IMR-90 (cell line): Measurements from ENCODE around the gene LAMA2. TPM values are rescaled to one million over a fixed set of nuclear protein-coding genes. Genes with fewer than 3 reads are reported as not detected.

Experiments used
- ATAC-seq: fragments of 200-7000 bp; cut with Tn5 transposase; 2 replicates; pipeline ENCODE4 v1.9.1; 2020; ENCODE audit warnings: low read depth, mild to moderate bottlenecking, moderate library complexity
- BruUV-seq: library from RNA; stranded (reverse); fragments of 400-500 nt; replicated peaks from 2 replicates; lab custom pipeline; 2021; lab: Mats Ljungman, UMichigan
- CTCF ChIA-PET: fragments of 300-600 bp; formaldehyde crosslinking; extraction: SDS; loops from one replicate; lab custom pipeline; 2021; ENCODE audit warnings: antibody characterized with exemption; lab: Yijun Ruan, JAX
- POLR2A ChIA-PET: fragments of 300-600 bp; sonication (Branson Sonifier 250); formaldehyde crosslinking; loops from one replicate; lab custom pipeline; 2022; ENCODE audit warnings: antibody characterized with exemption; ENCODE audit not compliant: unreplicated experiment; lab: Charles Lee
- DNase-seq: peaks from one replicate; pipeline ENCODE4 v3.0.0; 2013
- H2AFZ ChIP-seq: replicated peaks from 2 replicates; pipeline ENCODE3; 2013; ENCODE audit warnings: low read length, mild to moderate bottlenecking; ENCODE audit not compliant: poor library complexity
- H2AK5ac ChIP-seq: 2 replicates; pipeline ENCODE4 v1.6.1; 2013; ENCODE audit warnings: low read depth, low read length, inconsistent platforms
- H2AK9ac ChIP-seq: replicated peaks from 2 replicates; pipeline ENCODE3; 2013; ENCODE audit warnings: mild to moderate bottlenecking, low read depth, low read length, moderate library complexity; ENCODE audit not compliant: poor library complexity
- H2BK120ac ChIP-seq: 2 replicates; pipeline ENCODE4 v1.6.1; 2013; ENCODE audit warnings: low read depth, low read length, inconsistent platforms
- H2BK15ac ChIP-seq: 3 replicates; pipeline ENCODE4 v1.6.1; 2013; ENCODE audit warnings: low read depth, low read length, inconsistent platforms
- H2BK20ac ChIP-seq: 2 replicates; pipeline ENCODE4 v1.6.1; 2013; ENCODE audit warnings: low read depth, mild to moderate bottlenecking, inconsistent platforms, low read length, moderate library complexity
- H2BK5ac ChIP-seq: 2 replicates; pipeline ENCODE4 v1.6.1; 2013; ENCODE audit warnings: mild to moderate bottlenecking, low read depth, low read length, inconsistent platforms; ENCODE audit not compliant: poor library complexity, severe bottlenecking
- H3K14ac ChIP-seq: replicated peaks from 2 replicates; pipeline ENCODE4 v1.6.1; 2013; ENCODE audit warnings: low read depth, low read length, inconsistent platforms
- H3K18ac ChIP-seq: 2 replicates; pipeline ENCODE4 v1.6.1; 2013; ENCODE audit warnings: low read depth, low read length, control low read depth
- H3K23ac ChIP-seq: 2 replicates; pipeline ENCODE4 v1.6.1; 2013; ENCODE audit warnings: low read depth, low read length, inconsistent platforms
- H3K27ac ChIP-seq: 2 replicates; pipeline ENCODE4 v1.5.1; 2013; ENCODE audit warnings: mild to moderate bottlenecking, control low read depth, low read length; ENCODE audit not compliant: insufficient read depth
- H3K27me3 ChIP-seq: 2 replicates; pipeline ENCODE4 v1.6.1; 2013; ENCODE audit warnings: low read length; ENCODE audit not compliant: control insufficient read depth, insufficient read depth
- H3K36me3 ChIP-seq: 2 replicates; pipeline ENCODE4 v1.6.1; 2013; ENCODE audit warnings: low read length, mixed read lengths; ENCODE audit not compliant: control insufficient read depth, insufficient read depth
- H3K4ac ChIP-seq: 2 replicates; pipeline ENCODE4 v1.6.1; 2013; ENCODE audit warnings: low read depth, low read length, inconsistent platforms
- H3K4me1 ChIP-seq: 2 replicates; pipeline ENCODE4 v1.6.1; 2013; ENCODE audit warnings: low read length, mixed read lengths; ENCODE audit not compliant: control insufficient read depth, insufficient read depth
- H3K4me2 ChIP-seq: 2 replicates; pipeline ENCODE4 v1.6.1; 2013; ENCODE audit warnings: low read depth, mild to moderate bottlenecking, control low read depth, low read length, moderate library complexity
- H3K4me3 ChIP-seq: 2 replicates; pipeline ENCODE4 v1.5.1; 2013; ENCODE audit warnings: low read depth, mild to moderate bottlenecking, control low read depth, low read length, moderate library complexity; ENCODE audit not compliant: insufficient read depth
- H3K56ac ChIP-seq: 2 replicates; pipeline ENCODE4 v1.6.1; 2013; ENCODE audit warnings: low read length, inconsistent platforms; ENCODE audit not compliant: insufficient read depth; ENCODE audit errors: extremely low read depth
- H3K79me1 ChIP-seq, 2 experiments: 2 replicates each; pipeline ENCODE4 v1.6.1; 2013; ENCODE audit warnings: low read length in 2 of 2, inconsistent platforms in 1 of 2, low read depth in 1 of 2
- H3K9ac ChIP-seq: 2 replicates; pipeline ENCODE4 v1.6.1; 2013; ENCODE audit warnings: low read depth, low read length, control low read depth
- H3K9me1 ChIP-seq: 2 replicates; pipeline ENCODE4 v1.6.1; 2013; ENCODE audit warnings: low read length, inconsistent platforms; ENCODE audit not compliant: insufficient read depth
- H3K9me3 ChIP-seq: 2 replicates; pipeline ENCODE4 v1.6.1; 2013; ENCODE audit warnings: low read length; ENCODE audit not compliant: control insufficient read depth, insufficient read depth
- H4K20me1 ChIP-seq: 2 replicates; pipeline ENCODE4 v1.6.1; 2013; ENCODE audit warnings: low read length, inconsistent platforms; ENCODE audit not compliant: insufficient read depth
- H4K5ac ChIP-seq: 2 replicates; pipeline ENCODE4 v1.6.1; 2013; ENCODE audit warnings: mild to moderate bottlenecking, low read depth, low read length, control low read depth
- H4K8ac ChIP-seq, 2 experiments: 2 replicates each; pipeline ENCODE4 v1.6.1; 2013; ENCODE audit warnings: low read depth in 2 of 2, low read length in 2 of 2, control low read depth in 1 of 2, inconsistent platforms in 1 of 2
- H4K91ac ChIP-seq: 2 replicates; pipeline ENCODE4 v1.6.1; 2013; ENCODE audit warnings: low read depth, low read length, inconsistent platforms; ENCODE audit not compliant: insufficient read depth
- CHD1 ChIP-seq: IDR thresholded peaks from 2 replicates; pipeline ENCODE4 v1.6.1; 2012; ENCODE audit warnings: low read depth, low read length, improper control_type of control experiment
- CTCF ChIP-seq: conservative IDR thresholded peaks from 2 replicates; pipeline ENCODE4 v1.5.1; 2012; ENCODE audit warnings: mild to moderate bottlenecking, low read depth, low read length, improper control_type of control experiment
- FOS ChIP-seq: fragments of 150-350 bp; IDR thresholded peaks from 2 replicates; pipeline ENCODE4 v1.6.1; 2016; ENCODE audit warnings: low read depth, low read length
- MAFK ChIP-seq: IDR thresholded peaks from 2 replicates; pipeline ENCODE4 v1.6.1; 2012; ENCODE audit warnings: low read depth, low read length, improper control_type of control experiment
- NFE2L2 ChIP-seq: fragments of 150-350 bp; IDR thresholded peaks from 2 replicates; pipeline ENCODE4 v1.6.1; 2016; ENCODE audit warnings: low read depth, mild to moderate bottlenecking, low read length
- POLR2A ChIP-seq: IDR thresholded peaks from 2 replicates; pipeline ENCODE4 v1.6.1; 2012; ENCODE audit warnings: mild to moderate bottlenecking, low read depth, low read length
- RAD21 ChIP-seq: IDR thresholded peaks from 2 replicates; pipeline ENCODE4 v1.6.1; 2012; ENCODE audit warnings: low read length, improper control_type of control experiment
- RCOR1 ChIP-seq: IDR thresholded peaks from 2 replicates; pipeline ENCODE4 v1.6.1; 2012; ENCODE audit warnings: mild to moderate bottlenecking, low read length, improper control_type of control experiment; ENCODE audit not compliant: insufficient replicate concordance
- RFX5 ChIP-seq: IDR thresholded peaks from 2 replicates; pipeline ENCODE4 v1.8.0; 2012; ENCODE audit warnings: low read depth, mild to moderate bottlenecking, low read length, moderate library complexity
- SMC3 ChIP-seq: fragments of 150-350 bp; IDR thresholded peaks from 2 replicates; pipeline ENCODE4 v1.6.1; 2016; ENCODE audit warnings: low read depth, mild to moderate bottlenecking, antibody characterized with exemption, low read length, moderate library complexity
- WGBS, 2 experiments: methylation state at CpG; one replicate each; pipeline versions ENCODE4 v1.1.5 to v1.1.7; 2013; ENCODE audit warnings: missing lambda C conversion rate in 2 of 2; ENCODE audit not compliant: insufficient read length in 1 of 2; ENCODE audit errors: extremely low coverage in 2 of 2; 5-methylcytosine and 5-hydroxymethylcytosine counted together
- dilution Hi-C: fragments of 300-500 bp; cut with HindIII; formaldehyde crosslinking; loops from one replicate; pipeline ENCODE4 v1.14.3; 2018; ENCODE audit warnings: low sequenced_read_pairs; ENCODE audit not compliant: unreplicated experiment
- in situ Hi-C: fragments of 300-500 bp; cut with MboI; formaldehyde crosslinking; loops from 3 replicates; pipeline ENCODE4 v1.14.3; 2019; ENCODE audit warnings: low sequenced_read_pairs, inconsistent platforms, mixed read lengths
- intact Hi-C: fragments of 100-400 bp; cut with micrococcal nuclease; formaldehyde crosslinking; loops from 2 replicates; pipeline ENCODE4 v1.10.0; 2022
- polyA plus RNA-seq, 3 experiments: library from polyadenylated mRNA; depleted of rRNA; stranded (reverse); fragments of >200 nt; gene quantifications; 2 replicates each; pipeline ENCODE4 v1.2.3, GENCODE V29; 2012; ENCODE audit warnings: low replicate concordance in 1 of 3
- total RNA-seq: library from RNA; depleted of rRNA; stranded (reverse); fragments of >200 nt; gene quantifications from 2 replicates; pipeline ENCODE4 v1.2.3, GENCODE V29; 2012
- TF ChIP-seq, protein P1 (sequence below): fragments of 150-350 bp; IDR thresholded peaks from 2 replicates; pipeline ENCODE4 v1.6.1; 2016; ENCODE audit warnings: low read depth, mild to moderate bottlenecking, low read length, moderate library complexity, borderline replicate concordance

LAMA2 gene
- total and polyA plus RNA-seq, 2 of the 4 experiments (the other 2 are of a cell fraction): 9.9 to 13.3 TPM

DNA sequence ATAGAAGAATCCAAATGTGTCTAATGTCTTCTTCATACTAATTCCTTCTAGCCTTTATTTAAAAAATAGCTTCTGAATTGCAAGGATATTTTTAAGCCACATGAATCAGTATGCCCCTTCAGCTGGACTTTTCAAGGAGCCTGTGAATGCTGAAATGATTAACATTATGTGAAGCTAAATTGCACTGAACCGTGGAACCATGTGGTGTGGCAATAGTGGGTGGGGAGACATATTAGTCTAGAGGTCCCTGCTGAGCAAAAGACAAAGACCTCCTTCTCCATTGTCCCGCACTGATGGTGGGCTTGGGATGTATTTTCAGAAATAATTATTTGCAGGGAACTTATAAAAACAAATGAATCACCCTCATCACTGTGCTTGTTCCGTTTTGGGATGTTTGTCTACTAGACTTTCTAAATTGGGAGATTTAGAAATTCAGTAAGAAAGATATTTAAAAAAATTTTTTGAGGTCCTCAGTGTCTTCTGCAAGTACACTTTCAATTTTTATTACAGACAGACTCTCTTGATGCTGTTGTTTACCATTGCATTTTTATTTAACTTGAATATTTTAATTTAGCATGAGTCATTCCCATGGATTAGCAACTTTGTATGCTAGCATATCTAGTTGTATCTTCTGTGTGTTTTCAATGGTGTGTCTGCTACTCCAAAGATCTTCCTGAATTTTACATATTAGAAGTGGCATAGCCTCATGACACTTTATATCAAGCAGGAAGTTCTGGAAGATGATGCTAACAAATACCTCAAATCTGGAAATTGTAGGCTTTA, 238.1 kb downstream of the LAMA2 start:
- intact Hi-C loops (no loop called here), dilution Hi-C loops (no loop called here), in situ Hi-C loops (no loop called here)
- Histone ChIP-seq H4K8ac (no peak overlapping the region), H2AK9ac (no peak overlapping the region), H4K91ac (no peak overlapping the region), H2AK5ac (no peak overlapping the region), H2BK15ac (no peak overlapping the region), H3K4me3 (no peak overlapping the region), H3K18ac (no peak overlapping the region), H3K27ac (no peak overlapping the region), H2BK5ac (no peak overlapping the region), H3K9me1 (no peaks in the 10 kb centered on the region), H3K9me3 (no peaks in the 10 kb centered on the region), H4K20me1 (no peaks in the 10 kb centered on the region), H3K27me3 (no peaks in the 10 kb centered on the region), H3K14ac (no peak overlapping the region), H3K4me1 (no peaks in the 10 kb centered on the region), H3K23ac (no peak overlapping the region), H2BK20ac (no peak overlapping the region), H2BK120ac (no peak overlapping the region), H3K79me1 (no peaks in the 10 kb centered on the region), H3K36me3 (no peaks in the 10 kb centered on the region), H3K4me2 (no peak overlapping the region), H3K9ac (no peak overlapping the region), H2AFZ (no peak overlapping the region), H3K4ac (no peak overlapping the region), H4K5ac (no peak overlapping the region), H3K56ac (no peak overlapping the region)
- no peak for TF ChIP-seq CHD1
- no peak for TF ChIP-seq FOS
- no peak for TF ChIP-seq NFE2L2
- no peak for TF ChIP-seq SMC3
- TF ChIP-seq, protein P1, sequence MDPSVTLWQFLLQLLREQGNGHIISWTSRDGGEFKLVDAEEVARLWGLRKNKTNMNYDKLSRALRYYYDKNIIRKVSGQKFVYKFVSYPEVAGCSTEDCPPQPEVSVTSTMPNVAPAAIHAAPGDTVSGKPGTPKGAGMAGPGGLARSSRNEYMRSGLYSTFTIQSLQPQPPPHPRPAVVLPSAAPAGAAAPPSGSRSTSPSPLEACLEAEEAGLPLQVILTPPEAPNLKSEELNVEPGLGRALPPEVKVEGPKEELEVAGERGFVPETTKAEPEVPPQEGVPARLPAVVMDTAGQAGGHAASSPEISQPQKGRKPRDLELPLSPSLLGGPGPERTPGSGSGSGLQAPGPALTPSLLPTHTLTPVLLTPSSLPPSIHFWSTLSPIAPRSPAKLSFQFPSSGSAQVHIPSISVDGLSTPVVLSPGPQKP: no peak
- no peak for TF ChIP-seq CTCF
- no peak for TF ChIP-seq MAFK
- no peak for TF ChIP-seq RFX5
- TF ChIP-seq RCOR1: no peak
- TF ChIP-seq RAD21: no peak
- TF ChIP-seq POLR2A: no peak
- ATAC-seq (no peak), DNase-seq (no peak)
- no CpG with 5 or more reads among the region's 3 CpGs for WGBS, 2 experiments
- ChIA-PET CTCF (interaction anchor here (0.5 to 0.7 kb wide), 2 partner anchors 16 to 1877 kb away, joined by 3 read pairs; no protein-coding TSS in a partner anchor), POLR2A (no interaction called here)
- BruUV-seq: no TSS peak
